ENCODE measurements around the gene BANF2.
"Not testable (repeated sequence)": the region's sequence is repeated elsewhere in the genome, so short reads cannot be mapped to it uniquely, and the experiment has no call there.

BANF2 gene

DNA sequence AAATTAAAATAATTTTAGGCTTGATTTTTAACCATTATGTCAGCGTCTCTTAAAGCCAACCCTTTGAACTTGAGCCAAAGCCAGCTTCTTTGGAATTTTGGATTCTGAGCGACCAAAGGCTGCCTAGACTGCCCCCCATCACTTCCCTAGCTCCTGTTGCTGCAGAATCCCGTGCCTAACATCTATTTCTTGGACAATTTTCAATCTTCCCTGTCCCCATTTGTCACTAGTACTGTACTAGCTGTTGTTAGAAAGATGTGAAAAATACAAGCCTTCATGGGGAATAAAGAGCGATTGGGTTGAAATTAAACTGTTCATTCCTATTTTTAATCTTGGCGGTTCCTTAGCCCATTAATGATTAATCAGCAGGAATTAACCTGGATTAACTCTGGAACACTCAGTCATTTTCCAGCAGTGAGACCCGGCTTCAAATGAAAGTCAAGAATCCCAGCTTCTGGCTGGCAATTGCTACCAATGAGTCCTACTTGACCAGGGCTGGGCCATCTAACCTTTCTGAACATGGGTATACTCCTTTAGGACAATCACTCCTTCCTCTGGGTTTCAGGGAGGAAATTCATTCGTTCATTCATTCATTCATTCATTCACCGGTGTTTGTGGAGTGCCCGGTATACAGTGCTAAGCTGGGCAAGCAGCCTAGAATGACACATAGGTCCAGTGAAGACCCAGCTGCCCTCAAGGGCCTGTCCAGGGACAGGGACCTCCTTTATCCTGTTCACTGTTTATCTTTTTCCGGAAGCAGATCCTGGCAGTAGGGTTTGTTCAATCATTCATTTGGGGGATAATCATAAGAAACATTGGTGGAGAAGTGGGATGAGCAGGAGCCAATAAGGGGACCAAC is 16.3 kb upstream of the BANF2 start:
- DNase-seq: no peak

- DNase-seq: no peak
Observed at GRCh38 chr20:17684077-17684888, 15.5 kb upstream of the BANF2 start.

GRCh38 chr20:17685168-17685567 is 14.6 kb upstream of the BANF2 start:
- DNase-seq: no peak

- DNase-seq: no peak
Observed at GRCh38 chr20:17687800-17688199, 12.0 kb upstream of the BANF2 start.

DNA sequence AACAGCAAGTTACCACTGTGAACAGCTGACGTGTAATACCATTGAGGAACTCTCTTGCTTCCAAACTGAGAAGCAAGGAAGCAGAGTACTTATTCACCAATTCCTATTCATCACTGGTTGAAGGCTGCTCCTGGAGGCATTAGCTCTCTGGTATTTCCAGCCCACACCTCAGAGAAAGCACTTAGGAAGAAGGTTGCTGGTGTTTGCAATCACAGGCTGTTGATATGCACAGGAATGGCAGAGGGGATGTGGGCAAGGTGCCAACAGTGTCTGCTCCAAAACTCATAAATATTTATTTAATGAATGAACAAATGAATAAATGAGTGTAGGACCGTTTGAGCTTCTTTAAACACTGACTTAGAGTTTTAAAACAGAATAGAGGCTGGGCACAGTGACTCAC is 10.8 kb upstream of the BANF2 start:
- DNase-seq: no peak

- no peak for DNase-seq
Observed at GRCh38 chr20:17690144-17690543, 9.6 kb upstream of the BANF2 start.

DNA sequence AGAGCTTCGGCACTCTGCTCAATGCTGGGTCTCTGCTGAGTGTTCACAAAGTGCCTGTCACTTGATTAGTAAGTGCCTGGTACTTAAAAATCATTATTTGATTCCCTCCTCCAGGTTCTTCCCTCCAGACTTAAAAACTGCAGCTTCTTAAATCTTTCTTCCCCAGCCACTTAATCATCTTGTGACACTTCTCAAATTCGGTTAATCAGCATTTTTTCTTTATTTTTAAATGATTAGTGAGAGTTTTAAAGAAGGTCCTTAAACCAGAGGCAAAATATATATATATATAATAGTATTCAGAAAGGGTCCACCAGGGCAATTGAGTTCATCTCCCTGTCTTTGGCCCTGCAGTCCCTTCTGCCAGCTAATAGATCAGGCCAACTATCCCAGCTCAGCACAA is 8.0 kb upstream of the BANF2 start:
- no peak for DNase-seq

GRCh38 chr20:17693444-17694001 is 6.2 kb upstream of the BANF2 start:
- no peak for DNase-seq

DNA sequence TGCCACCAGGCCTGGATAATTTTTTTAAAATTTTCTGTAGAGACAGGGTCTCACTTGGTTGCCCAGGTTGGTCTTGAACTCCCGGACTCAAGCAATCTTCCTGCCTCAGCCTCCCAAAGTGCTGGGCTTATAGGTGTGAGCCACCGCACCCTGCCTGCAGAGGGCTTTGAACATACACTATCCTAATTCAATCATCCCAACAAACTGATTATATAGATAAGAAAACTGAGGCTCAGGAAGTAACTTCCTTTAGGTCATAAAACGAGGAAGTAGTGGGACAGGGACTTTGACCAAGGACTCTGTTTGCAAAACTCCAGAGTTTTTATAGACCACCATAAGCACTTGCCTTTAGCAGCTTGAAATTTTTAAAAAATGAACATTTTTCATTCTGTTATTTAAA is 5.0 kb upstream of the BANF2 start:
- DNase-seq: no peak

DNA sequence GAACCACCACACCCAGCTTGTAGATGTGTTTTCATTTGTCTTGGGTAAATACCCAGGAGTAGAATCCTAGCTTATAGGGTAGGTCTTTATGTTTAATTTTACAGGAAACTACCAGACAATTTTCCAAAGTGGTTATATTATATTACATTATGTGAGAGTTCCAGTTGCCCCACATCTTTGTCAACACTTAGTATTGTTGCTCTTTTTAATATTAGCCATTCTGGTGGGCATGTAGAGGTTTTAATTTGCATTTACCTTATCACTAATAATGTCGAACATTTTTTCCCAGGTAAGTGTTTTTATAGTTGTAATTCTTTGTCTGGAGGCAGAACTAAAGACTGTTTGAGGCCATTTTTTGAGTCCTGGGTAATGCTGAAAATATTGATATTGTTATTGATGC is 3.5 kb upstream of the BANF2 start:
- DNase-seq: no peak

DNA sequence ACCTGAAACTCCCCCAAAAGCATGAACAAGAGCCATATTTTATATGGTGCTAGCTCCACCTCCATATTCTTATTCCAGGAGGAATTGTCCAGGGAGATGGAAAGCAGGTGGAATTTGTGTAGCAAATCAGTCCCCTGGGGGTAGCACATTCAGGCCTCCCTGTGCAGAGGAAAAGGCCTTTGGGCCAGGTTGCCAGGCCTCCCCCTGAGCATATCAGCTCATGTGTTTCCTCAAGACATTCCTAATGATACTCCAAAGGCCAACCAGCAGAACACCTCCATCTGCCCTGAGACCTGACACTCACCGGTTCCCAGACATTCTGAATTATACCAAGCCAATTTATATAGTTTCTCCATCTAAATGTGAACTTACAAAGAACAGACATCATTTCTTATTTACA is 2.6 kb upstream of the BANF2 start:
- no peak for DNase-seq

- DNase-seq: no peak
Observed at GRCh38 chr20:17698384-17698783, 1.4 kb upstream of the BANF2 start.

DNA sequence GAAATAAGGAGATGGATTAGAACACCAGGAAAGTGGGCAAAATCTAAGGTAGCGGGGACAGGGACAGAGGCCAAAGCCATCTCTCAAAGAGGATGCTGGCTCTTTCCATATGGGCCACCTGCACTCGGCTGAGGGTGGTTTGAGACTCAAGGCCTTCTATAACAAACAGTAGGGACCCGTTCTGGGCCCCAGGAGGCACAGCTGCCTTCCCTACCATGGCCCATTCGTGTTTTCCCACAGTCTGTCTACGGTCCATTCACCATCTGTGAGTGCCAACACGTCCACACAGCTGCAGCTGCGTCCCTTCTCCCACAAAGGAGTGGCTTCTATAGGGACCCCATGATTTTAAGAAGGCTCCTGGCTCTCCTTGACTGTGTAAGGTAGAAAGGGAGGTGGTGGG is 871 bp downstream of the BANF2 start:
- DNase-seq: no peak

GRCh38 chr20:17701826-17702225 is 2.1 kb downstream of the BANF2 start:
- DNase-seq: no peak

GRCh38 chr20:17704589-17705317 is 5.0 kb downstream of the BANF2 start:
- no peak for DNase-seq

DNA sequence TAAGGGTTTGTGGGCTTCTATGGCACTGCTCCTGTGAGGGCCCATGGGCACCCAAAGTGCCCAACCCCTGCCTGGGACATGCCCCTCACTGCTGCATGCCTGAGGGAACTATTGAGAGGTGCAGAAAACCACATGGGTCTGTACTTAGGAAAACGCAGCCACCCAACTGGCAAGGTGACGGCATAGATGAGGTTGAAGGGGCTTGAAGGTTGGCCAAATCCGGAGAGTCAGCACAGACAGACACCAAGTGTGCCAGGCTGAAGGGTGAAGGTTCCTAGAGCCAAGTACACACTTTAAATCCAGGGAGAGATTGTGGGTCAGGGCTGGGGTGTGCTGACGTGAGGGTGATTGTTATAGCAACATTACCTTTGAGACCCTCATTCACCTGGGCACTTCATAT is 6.2 kb downstream of the BANF2 start:
- no peak for DNase-seq

DNA sequence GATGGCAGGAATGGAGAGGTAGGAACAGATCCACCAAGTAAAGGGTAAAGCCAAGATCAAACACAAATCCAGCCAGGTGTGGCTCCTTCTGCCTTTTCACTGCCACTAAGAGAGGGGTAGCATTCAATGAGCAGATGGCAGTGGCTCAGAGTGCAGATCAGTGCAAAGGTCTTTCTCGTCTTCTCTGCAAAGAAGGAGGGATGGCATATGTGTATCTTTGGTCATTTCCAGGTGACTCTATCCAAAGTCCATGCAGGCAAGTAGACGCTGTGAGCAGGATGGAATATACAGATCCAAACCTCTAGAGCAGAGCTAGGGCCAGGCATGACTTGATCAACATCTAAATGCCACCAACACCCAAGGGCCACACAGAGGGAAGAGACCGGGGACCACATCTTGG is 6.9 kb downstream of the BANF2 start:
- DNase-seq: no peak

- not testable (repeated sequence) for DNase-seq
Observed at GRCh38 chr20:17707951-17708350, 8.2 kb downstream of the BANF2 start.

DNA sequence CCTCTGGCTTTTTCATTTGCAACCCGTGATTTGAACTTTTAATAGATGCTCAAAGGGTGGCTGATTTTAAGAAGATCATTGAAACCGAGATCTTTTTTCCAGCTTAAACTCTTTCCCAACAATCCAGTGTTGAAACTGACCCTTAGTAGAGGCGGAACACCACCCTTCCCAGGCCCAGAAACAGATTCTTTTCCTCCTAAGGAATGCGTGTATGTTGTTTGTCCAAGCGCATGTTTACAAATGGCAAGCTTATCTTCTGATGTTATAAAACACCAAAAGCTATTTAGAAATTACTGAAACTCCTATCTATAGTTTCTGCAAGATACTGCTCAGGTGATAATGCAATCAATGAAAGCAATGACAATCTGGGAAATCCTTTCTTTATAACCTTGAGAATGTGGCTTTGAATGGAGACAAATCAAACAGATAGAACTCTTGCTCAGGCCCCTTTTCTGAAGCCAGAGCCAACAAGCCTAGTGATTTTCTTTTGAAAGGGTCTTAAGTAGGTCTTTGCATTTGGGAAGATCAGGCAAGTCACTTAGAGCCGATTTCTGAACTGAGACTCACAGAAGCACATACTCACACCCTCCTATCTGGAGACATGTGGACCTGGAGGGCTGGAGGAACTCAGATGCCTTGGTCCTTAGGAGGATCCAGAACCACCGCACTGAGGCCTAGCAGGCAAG is 9.1 kb downstream of the BANF2 start:
- no peak for DNase-seq

DNA sequence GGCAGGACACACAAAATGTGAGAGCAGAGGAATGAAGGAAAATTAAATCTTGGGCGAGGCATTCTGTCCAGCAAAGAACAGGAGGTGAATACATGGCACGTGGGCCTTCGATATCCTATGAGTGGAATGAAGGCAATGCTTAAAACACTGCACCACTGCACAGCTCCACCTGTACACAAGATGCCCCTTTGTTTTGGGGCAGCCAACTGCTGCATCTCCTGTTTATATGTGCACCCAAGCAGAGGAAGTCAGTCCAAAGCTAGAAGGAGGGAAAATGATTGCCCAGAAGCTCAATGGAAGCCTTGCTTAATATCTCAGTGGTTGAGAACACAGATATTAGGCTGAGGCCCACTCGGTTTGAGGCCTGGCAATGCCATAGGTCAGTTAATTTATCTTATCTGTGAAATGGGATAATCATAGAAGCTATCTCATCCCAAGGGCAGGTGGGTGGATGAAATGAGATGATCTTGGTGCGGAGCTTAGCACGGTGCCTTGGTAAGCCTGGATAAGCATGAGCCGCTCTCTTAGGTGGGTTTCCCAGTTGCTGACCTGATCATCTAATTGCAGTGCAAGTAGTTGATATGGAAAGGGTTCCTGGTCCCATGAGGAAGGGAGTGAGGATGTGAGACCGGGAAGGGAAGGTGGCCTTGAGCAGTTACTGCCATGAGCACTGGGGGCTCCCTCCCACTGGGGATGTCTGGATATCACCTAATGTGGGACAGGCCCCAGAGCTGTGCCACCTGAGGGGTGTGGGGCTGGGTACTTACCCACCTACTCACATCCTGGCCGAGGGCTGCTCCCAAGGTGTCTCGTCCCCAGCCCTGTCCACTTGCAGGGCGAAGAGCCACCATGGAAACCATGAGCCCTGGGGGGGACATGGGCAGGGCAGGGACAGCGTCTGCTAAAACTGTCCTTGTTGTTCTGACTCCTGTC is 9.9 kb downstream of the BANF2 start:
- no peak for DNase-seq

Measured in right kidney (tissue), 1 donor.